GM13977 (cell line): Measurements from ENCODE around the gene SYT2.

Experiments used
- DNase-seq: peaks from one replicate; pipeline ENCODE4 v3.0.0; 2012; ENCODE audit warnings: low spot score
- CTCF ChIP-seq: IDR thresholded peaks from 2 replicates; pipeline ENCODE4 v1.5.1; 2012; ENCODE audit warnings: mild to moderate bottlenecking, control low read depth; ENCODE audit not compliant: insufficient read depth; ENCODE audit errors: extremely low read depth, missing control alignments
- in situ Hi-C: fragments of 300-500 bp; cut with MboI; formaldehyde crosslinking; loops from one replicate; pipeline ENCODE4 v1.12.0; 2022; ENCODE audit warnings: low sequenced_read_pairs, low pct_unique_long_range_greater_than_20kb, mixed read lengths, inconsistent platforms; ENCODE audit not compliant: unreplicated experiment

The SYT2 gene

GRCh38 chr1:202580619-202581018 is 129.6 kb downstream of the SYT2 start:
- in situ Hi-C loops = no loop called here
- TF ChIP-seq CTCF = no peak
- DNase-seq = no peak

GRCh38 chr1:202579806-202580205 is 130.4 kb downstream of the SYT2 start:
- DNase-seq = no peak
- in situ Hi-C loops = loop anchor here (10.0 kb wide), 1 partner anchor 115 kb away; no protein-coding TSS in a partner anchor
- TF ChIP-seq CTCF = no peak

GRCh38 chr1:202578565-202578964 is 131.7 kb downstream of the SYT2 start:
- DNase-seq = no peak
- in situ Hi-C loops = loop anchor here (10.0 kb wide), 1 partner anchor 114 kb away; no protein-coding TSS in a partner anchor
- no peak for TF ChIP-seq CTCF

GRCh38 chr1:202578001-202578504 is 132.2 kb downstream of the SYT2 start:
- TF ChIP-seq CTCF = no peak
- in situ Hi-C loops = loop anchor here (10.0 kb wide), 1 partner anchor 113 kb away; no protein-coding TSS in a partner anchor
- DNase-seq = no peak

GRCh38 chr1:202577381-202577780 is 132.9 kb downstream of the SYT2 start:
- no peak for TF ChIP-seq CTCF
- in situ Hi-C loops = loop anchor here (10.0 kb wide), 1 partner anchor 113 kb away; no protein-coding TSS in a partner anchor
- no peak for DNase-seq

GRCh38 chr1:202576816-202577215 is 133.4 kb downstream of the SYT2 start:
- no peak for DNase-seq
- no peak for TF ChIP-seq CTCF
- in situ Hi-C loops = loop anchor here (10.0 kb wide), 1 partner anchor 112 kb away; no protein-coding TSS in a partner anchor
